ENCODE measurements around the gene TRAM2.

Gene TRAM2

DNA sequence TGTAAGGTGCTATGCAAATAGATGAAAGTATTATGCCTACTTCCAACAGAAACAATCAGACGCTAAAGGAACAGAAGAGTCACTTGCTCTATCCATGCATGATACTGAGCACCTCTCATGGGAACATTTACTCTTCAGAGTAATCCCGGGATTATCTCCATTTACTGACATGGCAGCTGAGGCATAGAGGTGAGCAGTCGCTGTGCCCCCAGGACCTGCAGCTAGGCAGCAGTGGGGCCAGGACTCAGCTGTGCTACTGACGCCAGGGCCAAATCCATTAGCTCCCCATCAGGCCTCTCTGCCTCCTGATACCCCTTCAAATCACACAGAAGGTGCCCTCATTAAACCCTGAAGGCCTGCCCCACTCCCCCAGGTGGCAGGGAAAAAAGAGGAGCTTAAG is 51.9 kb downstream of the TRAM2 start:
- DNase-seq = no peak

- no peak for DNase-seq
Measured at GRCh38 chr6:52523378-52524142, 53.3 kb downstream of the TRAM2 start.

GRCh38 chr6:52522655-52523054 is 54.2 kb downstream of the TRAM2 start:
- DNase-seq = no peak

GRCh38 chr6:52522151-52522626 is 54.7 kb downstream of the TRAM2 start:
- no peak for DNase-seq

- no peak for DNase-seq
Measured at GRCh38 chr6:52519618-52520017, 57.2 kb downstream of the TRAM2 start.

DNA sequence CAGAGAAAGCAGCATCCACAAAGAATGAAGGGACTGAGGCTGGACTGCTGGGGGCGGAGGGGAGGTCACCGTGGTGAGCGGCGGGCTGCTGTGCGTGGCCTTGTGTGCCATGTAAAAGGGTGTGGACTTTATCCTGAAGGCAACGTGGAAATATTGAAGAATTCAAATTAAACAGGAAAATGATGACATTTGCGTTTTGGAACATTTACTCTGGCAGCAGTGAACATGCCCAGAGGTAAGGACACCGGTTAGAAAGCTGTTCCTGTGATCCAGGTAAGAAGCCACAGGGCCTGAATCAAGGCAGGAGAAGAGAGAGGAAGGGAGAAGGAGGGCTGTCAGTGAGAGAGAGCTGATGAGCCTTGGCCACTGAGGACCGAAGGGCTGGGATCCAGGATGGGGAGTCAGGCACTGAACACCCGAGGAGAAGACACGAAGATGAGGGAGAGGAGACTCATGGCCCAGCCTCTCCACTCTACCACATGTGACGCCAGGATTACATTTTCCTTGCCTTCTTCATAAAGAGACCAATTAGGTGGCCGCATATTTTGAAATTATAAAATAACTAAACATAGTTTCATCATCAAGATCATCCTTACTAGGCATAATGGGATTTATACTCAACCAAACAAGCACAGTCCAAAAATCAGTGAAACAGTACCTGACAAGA is 58.4 kb downstream of the TRAM2 start:
- no peak for DNase-seq

DNA sequence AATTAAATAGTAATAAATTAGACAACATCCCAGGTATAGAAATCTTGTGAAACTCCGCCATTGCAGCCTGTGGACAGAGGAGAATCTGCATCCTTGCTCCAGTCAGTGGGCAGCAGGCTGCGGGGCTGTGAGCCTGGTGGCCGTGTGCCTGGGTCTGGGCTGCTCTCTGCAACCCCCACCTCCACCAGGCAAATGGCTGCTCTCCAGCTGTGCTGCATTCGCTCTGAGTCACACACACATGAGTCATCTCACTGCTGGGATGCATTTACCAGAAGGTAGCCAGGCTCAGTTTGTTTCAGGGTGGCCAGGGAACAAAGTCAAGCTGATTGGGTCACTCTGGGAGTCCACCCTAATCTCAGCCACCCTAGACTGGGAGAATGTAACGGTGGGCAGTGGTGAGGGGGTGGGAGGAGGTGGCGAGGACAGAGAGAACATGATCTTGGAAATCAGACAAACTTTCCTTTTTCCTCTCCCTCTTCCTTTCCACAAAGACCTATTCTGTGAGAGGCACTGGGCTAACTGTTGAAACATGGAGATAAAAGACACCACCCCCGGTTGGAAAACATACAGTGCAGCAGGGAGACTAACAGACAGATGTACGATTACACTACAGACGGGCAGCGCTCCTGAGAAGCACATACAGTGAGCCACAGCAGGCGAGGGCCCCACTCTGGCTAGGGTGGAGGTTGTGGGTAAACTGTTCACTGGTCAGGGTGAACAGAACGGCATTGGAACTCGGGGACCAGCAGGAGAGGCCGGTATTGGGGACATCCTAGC is 59.2 kb downstream of the TRAM2 start:
- peak; percentile 77 for DNase-seq

DNA sequence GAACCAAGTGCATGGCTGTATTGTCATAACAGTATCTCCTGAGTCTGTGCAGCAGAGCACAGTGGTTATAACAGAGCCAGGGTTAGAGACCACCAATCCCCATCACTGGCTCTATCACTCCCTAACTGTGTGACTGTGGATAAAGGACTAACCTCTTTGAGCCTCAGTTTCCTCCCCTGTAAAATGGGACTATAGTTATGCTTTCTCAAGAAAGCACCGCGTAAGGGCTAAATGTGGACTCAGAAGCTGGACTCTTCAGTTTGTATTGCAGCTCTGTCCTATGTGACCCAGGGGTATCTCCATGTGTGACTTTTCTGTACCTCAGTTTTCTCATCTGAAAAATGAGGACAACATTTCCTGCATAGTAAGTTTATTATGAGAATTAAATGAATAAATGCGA is 59.9 kb downstream of the TRAM2 start:
- DNase-seq = no peak

- peak; percentile 37 for DNase-seq
Measured at GRCh38 chr6:52516269-52516668, 60.6 kb downstream of the TRAM2 start.

- DNase-seq = no peak
Measured at GRCh38 chr6:52515219-52515960, 61.5 kb downstream of the TRAM2 start.

DNA sequence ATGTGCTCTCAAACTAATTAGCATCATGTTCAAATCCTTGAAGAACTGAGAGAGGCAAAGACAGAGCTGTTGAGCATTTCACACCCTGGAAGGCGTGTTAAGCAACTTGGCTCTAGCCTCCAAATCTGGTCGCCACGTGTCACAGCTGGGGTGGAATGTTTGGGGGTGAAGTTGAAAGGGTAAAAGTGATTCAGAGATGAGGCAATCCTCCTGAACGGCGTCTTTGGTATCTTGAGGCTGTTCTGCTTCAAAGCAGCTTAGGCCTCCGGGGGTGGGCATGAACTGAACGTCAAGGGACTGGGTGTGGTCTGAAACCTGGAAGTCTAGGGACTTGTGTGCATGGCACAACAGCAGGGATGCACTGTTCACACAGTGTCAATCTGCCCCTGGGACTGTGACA is 62.3 kb downstream of the TRAM2 start:
- DNase-seq = no peak

GRCh38 chr6:52513896-52514295 is 63.0 kb downstream of the TRAM2 start:
- DNase-seq = no peak

GRCh38 chr6:52513464-52513863 is 63.4 kb downstream of the TRAM2 start:
- DNase-seq = no peak

- DNase-seq = no peak
Measured at GRCh38 chr6:52512199-52512598, 64.7 kb downstream of the TRAM2 start.

GRCh38 chr6:52511572-52512151 is 65.2 kb downstream of the TRAM2 start:
- DNase-seq = no peak

DNA sequence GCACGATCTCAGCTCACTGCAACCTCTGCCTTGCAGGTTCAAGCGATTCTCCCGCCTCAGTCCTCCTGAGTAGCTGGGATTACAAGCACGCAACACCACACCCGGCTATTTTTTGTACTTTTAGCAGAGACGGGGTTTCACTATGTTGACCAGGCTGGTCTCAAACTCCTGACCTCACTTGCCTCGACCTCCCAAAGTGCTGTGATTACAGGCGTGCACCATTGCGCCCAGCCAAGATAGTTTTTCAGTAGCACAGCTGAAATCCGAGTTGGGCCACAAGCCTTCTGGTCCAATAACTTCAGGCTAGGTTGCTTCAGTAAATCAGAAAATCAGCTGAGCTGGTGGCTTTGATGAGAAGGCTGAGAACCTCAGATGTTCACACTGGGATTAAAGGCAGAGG is 65.7 kb downstream of the TRAM2 start:
- no peak for DNase-seq

GRCh38 chr6:52510213-52510562 is 66.7 kb downstream of the TRAM2 start:
- no peak for DNase-seq

DNA sequence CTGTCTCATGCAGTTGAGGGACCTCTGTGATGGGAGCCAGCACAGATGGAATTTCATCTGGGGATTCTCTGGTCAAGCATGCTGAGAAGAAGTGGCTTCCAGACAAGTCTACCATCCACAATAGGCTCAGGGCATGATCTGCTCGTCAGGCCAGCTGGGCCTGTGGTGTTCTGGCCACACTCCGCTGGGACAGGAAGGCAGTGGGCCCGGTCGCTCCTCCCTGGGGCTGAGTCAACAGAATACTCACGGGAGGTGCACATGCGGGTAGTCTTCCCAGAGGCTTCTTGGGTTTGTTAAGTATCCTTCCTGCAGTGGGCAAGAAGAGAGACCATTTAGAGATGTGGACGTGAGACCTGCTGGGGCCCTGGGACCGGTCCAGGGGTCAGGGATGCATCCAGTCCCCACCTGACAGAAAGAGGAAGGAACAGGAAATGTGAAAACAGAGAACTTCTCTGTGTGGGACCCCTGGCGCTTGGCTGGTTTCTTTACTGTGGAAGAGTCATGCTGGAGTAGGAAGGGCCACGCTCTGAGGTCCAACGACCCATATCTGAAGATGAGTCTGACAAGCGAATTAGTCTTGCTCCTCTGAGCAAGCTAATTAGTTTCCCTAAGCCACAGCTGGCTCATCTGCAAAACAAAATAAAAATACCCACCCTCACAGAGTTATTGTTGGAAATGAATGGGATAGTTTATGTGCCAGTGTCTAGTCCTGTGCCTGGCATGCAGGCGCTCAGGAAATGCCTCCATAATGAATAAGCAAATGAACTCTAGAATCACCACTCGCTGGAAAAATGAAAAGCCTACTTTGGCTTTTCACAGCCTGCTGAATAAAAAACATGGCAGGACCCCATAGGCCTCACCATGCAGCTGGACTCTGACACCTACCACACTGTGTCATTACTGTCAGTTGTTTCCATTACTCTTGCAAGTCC is 67.3 kb downstream of the TRAM2 start:
- DNase-seq = no peak

- DNase-seq = no peak
Measured at GRCh38 chr6:52508261-52508739, 68.6 kb downstream of the TRAM2 start.

GRCh38 chr6:52507557-52508260 is 69.2 kb downstream of the TRAM2 start:
- DNase-seq = no peak

GRCh38 chr6:52506476-52506875 is 70.4 kb downstream of the TRAM2 start:
- DNase-seq = no peak

Data from activated CD4-positive, alpha-beta T cell treated with anti-CD3 and anti-CD28 coated beads, Interleukin-2, amount 50 U/mL, for 16 hours (primary cell).